ENCODE results near the gene GTSF1L.

GTSF1L gene

DNA sequence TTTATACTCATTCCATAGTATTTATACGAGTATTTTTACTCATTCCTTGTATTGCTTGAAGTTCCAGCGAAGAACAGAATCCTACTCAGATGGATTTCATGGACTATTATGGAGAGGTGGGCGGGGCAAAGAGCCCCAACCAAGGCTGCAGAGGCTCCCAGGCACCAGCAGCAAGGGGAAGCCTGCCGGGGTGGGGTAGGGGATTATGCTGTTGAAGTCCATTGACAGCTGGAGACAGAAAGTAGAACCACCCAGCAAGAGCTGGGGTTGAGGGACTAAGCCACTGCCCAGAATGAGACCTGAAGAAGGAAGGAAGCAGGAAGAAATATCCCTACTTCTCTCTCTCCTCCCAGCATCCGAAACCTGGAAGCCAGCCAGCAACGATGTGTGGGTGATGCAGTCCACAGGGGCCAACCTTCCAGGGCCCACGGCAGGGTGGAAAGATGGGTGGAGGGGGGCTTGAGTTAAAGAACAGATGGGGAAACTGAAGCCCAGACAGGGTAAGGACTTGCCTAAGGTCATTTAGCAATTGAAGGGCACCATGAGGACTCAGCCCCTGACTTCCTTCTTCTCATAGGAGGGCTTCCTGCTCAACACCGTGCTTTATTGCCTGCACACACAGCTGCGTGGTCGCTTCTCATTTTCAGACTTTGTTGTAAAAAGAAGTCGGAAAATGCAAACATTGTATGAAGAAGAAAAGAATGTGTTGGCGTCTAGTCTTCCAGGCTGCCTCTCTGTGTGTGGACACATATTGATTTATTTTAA is 18.3 kb upstream of the GTSF1L start:
- DNase-seq, result no peak

DNA sequence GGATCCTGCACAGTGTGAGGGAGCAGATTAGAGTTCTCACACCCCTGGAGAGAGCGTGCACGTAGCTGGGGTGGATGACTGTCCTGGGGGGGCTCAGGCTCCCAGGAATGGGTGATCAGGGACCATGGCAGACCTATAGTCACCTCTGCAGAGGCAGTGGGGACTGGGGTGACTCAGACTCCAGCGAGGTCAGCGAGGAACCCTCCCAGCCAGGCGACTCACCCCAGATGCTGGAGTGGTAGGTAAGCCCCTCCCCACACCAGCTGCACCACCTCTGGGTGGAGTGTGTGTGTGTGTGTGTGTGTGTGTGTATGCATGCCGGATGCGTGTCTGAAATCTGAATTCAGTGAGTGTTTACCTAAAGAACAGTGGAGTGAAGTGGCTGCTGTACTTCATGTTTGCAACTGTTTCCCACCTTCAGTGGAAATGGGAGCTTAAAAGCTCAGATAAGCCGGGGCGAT is 17.4 kb upstream of the GTSF1L start:
- DNase-seq, result no peak

DNA sequence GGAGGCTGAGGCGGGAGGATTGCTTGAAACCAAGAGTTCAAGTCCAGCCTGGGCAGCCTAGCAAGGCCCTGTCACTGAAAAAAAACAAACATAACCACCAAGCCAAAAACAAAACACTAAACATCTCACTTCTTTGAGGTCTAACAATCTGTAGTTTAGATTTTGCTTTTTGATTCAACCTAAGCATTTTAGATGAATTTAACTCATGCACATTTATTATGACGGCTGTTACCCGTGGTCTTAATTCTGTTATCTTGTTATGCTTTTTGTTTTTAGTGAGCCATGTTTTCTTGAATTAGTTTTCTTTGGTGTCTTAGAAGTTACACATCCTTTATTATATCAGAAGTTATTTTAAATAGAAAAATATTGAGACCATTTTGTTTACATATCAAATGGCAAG is 13.8 kb upstream of the GTSF1L start:
- DNase-seq, result no peak

DNA sequence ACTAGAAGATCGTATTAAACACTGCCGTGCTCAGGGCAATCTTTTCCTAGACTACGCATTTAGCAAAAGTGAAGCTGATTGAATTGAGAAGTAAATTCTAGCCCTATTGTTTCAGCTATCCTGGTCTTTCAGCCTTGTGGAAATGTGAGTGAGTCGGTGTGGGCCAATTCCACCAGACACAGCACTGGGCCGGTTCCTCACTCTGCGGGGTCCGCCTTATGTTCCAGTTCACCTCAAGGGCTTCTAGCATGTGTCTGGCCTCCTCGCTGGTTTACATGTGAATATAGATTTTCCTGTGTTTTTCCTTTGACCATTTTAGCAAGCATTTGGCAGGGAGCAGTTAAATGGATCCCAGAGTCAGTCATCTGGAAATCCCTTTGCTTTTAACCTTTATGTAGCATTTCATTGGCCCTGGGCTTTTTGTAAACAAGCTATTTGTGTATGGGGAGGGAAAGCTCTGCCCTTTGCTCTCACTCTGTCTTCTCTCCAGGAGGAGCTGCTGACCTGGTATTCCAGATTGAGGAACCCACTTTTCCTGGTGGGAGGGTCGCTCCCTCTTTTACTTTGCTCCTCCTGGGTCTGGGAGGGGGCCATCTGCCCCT is 12.4 kb upstream of the GTSF1L start:
- DNase-seq, result no peak

- DNase-seq, result no peak
Measured at GRCh38 chr20:43737925-43738324, 11.1 kb upstream of the GTSF1L start.

DNA sequence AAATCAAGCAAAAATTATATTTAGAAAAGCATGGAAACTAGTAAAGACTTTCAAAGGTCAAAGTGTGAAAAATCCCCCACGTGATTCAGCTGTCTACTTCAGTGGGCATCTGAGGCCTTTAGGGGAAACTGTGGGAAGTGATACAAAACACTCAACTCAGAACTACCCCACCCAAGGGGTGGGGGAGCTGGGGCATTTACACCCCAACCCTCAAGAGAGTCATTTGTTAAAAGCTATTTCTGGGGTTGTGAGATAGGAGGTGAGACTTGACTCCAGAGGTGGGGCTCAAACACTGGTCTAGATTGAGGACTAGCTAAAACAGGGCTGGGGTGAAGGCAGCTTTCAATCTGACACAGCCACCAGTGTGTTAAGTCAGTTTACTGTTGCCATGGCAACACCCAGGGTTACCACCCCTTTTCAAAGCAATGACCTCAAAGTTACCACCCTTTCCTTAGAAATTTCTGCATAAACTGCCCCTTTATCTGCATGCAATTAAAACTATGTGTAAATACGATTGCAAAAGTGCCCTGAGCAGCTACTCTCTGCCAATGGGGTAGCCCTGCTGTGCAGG is 9.9 kb upstream of the GTSF1L start:
- DNase-seq, result no peak

GRCh38 chr20:43731927-43732326 is 5.1 kb upstream of the GTSF1L start:
- no peak for DNase-seq

DNA sequence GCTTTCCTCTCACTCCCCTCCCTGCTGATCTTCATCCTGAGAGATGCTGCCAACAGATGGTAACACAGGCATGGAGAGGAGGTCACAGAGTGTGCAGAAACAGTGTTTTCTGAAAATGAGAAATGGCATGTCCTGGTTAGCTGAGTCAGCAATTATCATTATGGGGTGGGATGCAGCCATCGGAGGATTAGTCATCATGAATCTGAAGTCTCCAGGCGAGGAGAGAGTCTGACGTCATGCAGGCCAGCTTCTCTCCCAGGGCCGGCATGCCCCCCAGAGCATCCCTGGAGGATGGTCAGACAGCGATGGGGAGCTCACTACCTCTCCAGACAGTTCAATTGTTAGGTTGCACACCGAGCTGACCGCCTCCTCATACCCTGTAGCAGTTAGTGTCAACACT is 4.7 kb upstream of the GTSF1L start:
- no peak for DNase-seq

GRCh38 chr20:43728686-43729255 is 2.0 kb upstream of the GTSF1L start:
- DNase-seq, result no peak

DNA sequence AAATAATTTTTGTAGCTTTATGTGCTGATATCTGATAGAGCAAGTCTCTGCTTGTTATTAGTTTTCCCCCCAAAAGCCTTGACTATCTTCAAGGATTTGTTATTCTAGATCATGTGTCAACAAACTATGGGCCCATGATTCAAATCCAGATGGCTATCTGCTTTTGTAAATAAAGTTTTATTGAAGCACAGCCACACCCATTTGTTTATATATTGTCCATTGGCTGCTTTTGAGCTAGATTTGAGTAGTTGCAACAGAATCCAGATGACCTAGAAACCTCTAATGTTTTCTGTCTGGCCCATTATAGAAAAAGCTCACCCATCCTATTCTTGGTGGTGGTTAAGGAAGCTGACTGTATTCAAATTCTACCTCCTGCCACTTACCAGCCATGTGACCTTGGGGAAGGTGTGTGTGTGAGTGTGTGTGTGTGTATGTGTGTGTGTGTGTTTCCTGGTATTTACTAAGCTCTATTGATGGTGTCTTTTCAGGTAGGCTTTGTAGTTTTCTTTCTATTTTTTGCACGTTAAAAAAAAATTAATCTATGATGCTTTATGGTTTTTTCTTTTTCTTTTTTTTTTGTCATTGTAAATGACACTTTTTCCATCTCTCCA is 1.3 kb upstream of the GTSF1L start:
- DNase-seq, result no peak

DNA sequence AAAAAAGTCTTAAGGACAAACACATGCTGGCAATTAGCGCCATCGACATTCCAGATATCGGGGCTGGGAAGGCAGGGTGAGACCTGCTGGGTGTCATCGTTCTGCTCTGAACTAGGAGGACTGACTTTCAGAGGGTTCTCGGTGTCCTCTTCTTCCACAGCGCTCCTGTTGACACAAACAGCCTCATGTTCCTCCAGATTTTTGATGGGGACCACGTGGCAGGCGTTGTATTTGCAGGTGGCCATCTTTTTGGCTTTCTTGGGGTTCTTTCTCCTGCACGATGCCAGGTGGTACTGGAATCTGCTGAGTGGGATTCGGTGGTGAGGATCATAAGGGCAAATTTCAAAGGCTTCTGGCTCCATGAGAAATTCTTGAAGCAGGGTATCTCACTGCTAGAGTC is 469 bp downstream of the GTSF1L start:
- DNase-seq, result no peak

GRCh38 chr20:43725666-43726065 is 1.1 kb downstream of the GTSF1L start:
- DNase-seq, result no peak

GRCh38 chr20:43724383-43724782 is 2.4 kb downstream of the GTSF1L start:
- DNase-seq, result no peak

DNA sequence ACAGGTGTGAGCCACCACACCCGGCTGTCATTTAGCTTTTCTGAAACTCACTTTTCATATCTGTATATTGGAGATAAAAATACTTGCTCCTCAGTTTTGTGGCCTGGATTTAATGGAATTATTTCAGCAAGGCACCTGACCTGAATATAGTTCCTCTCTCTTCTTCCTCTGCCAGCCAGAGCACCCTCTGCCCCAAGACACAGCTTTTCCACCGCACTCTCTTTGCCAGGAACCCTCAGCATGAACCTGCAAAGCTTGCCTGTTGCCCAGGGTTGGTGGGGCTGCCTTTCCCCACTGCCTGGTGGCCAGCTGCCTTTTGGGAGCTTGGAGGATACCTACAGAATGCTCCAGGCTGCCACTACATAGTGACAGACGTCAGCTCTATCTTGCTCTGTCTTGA is 3.1 kb downstream of the GTSF1L start:
- no peak for DNase-seq

DNA sequence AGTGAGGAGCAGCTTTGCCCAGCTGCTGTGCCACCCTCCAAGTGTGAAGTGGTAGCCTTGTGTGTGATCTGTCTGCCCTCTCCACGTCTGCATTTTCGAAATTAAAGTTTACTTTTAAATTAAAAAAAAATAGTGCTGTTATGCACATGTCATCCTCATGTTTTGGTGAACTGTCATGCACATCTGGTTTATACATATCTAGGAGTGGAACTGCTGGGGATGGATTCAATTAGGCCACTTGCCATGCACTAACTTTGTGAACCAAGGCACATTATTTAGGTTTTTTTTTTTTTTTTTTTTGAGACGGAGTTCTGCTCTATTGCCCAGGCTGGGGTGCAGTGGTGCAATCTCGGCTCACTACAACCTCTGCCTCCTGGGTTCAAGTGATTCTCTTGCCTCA is 3.6 kb downstream of the GTSF1L start:
- no peak for DNase-seq

GRCh38 chr20:43722153-43722505 is 4.7 kb downstream of the GTSF1L start:
- DNase-seq, result no peak

DNA sequence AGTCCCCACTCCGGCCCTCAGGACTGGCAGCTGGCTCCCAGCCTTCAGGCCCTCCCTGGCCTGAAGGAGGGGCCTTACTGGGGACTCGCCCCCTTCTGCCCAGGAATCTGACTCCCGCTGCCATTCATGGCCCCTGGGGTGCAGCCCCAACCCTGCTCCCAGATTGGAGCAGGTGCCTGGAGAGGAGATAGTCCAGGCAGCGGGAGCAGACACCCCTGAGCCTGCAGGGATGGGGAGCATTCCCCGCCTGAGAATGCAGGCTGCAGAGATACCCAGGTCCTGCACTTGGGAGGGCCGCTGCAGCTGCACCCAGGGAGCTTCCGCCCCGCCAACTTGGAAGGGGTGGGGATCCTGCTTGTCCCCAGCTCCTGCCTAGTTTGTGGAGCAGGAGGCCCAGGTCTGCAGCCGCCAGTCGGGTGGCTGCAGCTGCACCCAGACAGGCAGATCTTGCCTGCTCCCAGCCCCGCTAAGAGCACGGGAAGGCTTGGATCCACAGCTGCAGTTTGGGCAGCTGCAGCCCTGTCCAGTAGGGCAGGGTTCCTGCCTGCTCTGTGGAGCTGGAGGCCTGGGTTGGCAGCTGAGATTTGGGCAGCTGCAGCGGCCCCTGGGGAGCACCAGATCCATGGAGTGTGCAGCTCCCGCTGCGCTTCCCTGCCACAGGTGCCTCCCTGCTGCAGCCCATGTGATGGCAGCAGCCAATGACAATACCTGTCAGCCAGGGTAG is 5.2 kb downstream of the GTSF1L start:
- DNase-seq, result no peak

DNA sequence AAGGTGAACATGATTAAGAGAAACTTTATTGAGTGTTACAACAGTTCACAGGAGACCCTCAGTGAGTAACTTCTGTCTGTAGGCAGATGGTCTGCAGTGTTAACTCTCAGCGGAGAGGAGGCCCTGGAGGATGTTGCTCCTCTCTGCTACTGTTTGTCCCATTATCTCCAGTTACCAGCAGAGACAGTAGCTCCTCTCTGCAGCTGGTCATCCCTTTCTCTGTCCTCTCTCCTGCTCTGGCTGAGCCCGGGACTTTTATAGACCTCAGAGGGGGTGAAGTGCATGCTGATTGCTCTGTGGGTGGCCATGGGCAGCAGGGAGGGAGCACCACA is 5.7 kb downstream of the GTSF1L start:
- DNase-seq, result no peak

DNA sequence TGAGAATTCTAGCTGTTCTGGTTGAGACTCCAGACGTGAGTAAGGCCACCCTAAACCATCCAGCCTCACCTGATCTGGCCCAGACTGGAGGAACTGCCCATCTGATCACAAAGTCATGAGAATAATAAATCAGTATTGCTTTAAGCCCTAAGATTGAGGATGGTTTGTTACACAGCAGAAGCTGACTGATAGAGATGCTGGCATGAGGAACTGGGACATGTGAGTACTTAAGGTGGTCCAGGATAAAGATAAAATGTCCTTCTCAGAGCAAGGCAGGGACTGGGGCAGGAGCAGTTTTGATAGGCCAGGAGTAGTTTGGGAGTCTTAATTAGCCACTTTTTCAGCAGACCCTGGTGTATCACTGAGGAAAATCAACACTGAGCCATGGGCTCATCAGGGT is 6.8 kb downstream of the GTSF1L start:
- DNase-seq, result no peak

DNA sequence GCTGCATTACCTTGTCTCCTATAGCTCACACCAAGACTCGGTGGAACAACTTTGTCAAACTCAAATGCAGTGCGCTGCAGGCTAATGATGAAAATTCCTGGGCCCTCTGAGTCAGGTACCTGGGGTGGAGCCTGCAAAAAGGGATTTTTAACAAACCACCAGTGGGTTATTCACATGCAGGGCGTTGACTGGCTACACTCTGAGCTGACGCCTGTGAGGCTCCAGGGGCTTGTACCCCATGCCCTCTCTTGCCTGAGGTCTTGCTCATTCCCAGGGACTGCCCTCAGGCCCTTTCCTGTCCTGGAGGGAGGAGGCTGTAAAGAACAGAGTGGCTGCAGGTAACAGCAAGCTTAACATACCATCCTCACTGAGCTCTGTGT is 9.2 kb downstream of the GTSF1L start:
- DNase-seq, result no peak

DNA sequence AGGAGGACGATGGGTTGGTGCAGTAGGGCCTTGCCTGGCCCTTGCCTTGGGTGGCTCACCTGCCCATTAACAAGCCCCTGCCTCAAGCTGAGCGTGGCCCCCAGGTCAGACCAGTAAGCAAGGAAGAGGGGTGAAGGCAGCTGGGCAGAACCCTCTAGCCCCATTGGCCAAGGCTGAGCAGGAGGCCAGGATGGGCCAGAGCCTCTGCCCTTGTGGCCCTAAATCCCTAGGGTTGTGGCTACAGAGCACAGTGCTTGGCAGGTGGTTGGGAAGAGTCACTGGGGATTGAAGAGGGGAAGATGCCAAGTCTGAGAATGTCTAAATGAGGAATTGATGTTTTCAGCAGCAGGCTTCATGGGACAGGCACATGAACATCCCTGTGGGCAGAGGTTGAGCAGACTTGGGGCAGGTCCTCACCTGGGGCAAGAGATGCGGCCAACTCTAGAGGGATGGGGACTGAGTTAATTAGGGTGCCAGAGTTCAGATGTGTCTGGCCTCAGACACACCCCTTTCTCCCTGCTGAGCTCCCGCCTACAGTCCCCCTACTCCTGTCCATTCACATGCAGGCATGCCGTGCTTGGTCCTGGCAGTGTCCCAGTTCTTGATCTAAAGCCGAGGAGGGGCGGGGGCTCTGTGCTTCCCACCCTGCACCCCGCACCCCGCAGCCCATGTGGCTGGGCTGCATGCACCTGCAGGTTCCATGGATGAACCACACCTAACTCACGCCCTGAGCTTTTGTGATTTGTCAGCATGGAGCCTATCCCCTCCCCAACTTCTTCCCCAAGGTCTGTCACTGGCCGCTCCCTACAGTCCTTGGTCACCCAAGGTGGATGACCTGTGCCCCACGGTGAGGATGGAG is 9.8 kb downstream of the GTSF1L start:
- no peak for DNase-seq

GRCh38 chr20:43716123-43716522 is 10.7 kb downstream of the GTSF1L start:
- DNase-seq, result no peak

Measured in 8988T (cell line).